Measurements from ENCODE around the gene DYNC1I1.

DNA sequence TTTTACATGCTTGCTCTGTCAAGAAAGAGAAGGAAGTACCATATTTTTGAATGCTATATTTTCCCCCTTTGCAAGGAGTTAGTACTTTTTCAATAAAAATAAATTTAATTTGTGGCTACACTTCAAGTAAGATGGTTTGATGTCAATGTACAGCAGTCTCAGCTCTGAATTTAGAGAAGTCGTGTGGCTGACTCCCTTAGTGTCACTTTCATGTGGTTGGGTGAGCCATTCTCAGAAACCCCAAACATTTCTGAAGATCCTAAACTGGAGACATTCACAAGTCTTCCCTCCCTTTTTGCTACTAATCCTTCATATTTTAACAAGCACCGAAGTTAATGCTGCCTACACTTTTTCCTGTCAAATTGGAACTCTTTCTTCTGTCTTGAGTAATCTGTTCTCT is 244.4 kb downstream of the DYNC1I1 start:
- TF ChIP-seq, protein P1, sequence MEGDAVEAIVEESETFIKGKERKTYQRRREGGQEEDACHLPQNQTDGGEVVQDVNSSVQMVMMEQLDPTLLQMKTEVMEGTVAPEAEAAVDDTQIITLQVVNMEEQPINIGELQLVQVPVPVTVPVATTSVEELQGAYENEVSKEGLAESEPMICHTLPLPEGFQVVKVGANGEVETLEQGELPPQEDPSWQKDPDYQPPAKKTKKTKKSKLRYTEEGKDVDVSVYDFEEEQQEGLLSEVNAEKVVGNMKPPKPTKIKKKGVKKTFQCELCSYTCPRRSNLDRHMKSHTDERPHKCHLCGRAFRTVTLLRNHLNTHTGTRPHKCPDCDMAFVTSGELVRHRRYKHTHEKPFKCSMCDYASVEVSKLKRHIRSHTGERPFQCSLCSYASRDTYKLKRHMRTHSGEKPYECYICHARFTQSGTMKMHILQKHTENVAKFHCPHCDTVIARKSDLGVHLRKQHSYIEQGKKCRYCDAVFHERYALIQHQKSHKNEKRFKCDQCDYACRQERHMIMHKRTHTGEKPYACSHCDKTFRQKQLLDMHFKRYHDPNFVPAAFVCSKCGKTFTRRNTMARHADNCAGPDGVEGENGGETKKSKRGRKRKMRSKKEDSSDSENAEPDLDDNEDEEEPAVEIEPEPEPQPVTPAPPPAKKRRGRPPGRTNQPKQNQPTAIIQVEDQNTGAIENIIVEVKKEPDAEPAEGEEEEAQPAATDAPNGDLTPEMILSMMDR (conservative IDR thresholded peaks at IDR 0.05; ENCODE audit: low read depth in 2 of 2) = no peak
- no peak for TF ChIP-seq EZH2phosphoT487 (IDR thresholded peaks at IDR 0.05; ENCODE audit: unreplicated experiment)
- TF ChIP-seq EZH2 (IDR thresholded peaks at IDR 0.05; ENCODE audit: low read depth, unreplicated experiment) = no peak
- no peak for TF ChIP-seq POLR2AphosphoS5 (IDR thresholded peaks at IDR 0.05; ENCODE audit: low read depth)
- TF ChIP-seq, protein P2, sequence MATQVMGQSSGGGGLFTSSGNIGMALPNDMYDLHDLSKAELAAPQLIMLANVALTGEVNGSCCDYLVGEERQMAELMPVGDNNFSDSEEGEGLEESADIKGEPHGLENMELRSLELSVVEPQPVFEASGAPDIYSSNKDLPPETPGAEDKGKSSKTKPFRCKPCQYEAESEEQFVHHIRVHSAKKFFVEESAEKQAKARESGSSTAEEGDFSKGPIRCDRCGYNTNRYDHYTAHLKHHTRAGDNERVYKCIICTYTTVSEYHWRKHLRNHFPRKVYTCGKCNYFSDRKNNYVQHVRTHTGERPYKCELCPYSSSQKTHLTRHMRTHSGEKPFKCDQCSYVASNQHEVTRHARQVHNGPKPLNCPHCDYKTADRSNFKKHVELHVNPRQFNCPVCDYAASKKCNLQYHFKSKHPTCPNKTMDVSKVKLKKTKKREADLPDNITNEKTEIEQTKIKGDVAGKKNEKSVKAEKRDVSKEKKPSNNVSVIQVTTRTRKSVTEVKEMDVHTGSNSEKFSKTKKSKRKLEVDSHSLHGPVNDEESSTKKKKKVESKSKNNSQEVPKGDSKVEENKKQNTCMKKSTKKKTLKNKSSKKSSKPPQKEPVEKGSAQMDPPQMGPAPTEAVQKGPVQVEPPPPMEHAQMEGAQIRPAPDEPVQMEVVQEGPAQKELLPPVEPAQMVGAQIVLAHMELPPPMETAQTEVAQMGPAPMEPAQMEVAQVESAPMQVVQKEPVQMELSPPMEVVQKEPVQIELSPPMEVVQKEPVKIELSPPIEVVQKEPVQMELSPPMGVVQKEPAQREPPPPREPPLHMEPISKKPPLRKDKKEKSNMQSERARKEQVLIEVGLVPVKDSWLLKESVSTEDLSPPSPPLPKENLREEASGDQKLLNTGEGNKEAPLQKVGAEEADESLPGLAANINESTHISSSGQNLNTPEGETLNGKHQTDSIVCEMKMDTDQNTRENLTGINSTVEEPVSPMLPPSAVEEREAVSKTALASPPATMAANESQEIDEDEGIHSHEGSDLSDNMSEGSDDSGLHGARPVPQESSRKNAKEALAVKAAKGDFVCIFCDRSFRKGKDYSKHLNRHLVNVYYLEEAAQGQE (IDR thresholded peaks at IDR 0.05; ENCODE audit: unreplicated experiment) = no peak
- no peak for TF ChIP-seq STAT1 (IDR thresholded peaks at IDR 0.05; ENCODE audit: unreplicated experiment)
- no peak for TF ChIP-seq CREB1 (CRISPR knock-in tag; IDR thresholded peaks at IDR 0.05; ENCODE audit: low read depth)
- no peak for TF ChIP-seq JUNB (IDR thresholded peaks at IDR 0.05; ENCODE audit: unreplicated experiment)
- TF ChIP-seq, protein P3, sequence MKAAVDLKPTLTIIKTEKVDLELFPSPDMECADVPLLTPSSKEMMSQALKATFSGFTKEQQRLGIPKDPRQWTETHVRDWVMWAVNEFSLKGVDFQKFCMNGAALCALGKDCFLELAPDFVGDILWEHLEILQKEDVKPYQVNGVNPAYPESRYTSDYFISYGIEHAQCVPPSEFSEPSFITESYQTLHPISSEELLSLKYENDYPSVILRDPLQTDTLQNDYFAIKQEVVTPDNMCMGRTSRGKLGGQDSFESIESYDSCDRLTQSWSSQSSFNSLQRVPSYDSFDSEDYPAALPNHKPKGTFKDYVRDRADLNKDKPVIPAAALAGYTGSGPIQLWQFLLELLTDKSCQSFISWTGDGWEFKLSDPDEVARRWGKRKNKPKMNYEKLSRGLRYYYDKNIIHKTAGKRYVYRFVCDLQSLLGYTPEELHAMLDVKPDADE (IDR thresholded peaks at IDR 0.05) = no peak
- no peak for TF ChIP-seq ZNF114 (CRISPR knock-in tag; IDR thresholded peaks at IDR 0.05)
- no peak for TF ChIP-seq NANOG (IDR thresholded peaks at IDR 0.05; ENCODE audit: borderline replicate concordance)

Data from GM23338 (cell line).